ENCODE results near the gene ULK4.
"Not testable (repeated sequence)": the region's sequence is repeated elsewhere in the genome, so short reads cannot be mapped to it uniquely, and the experiment has no call there.

Gene ULK4

GRCh38 chr3:41701191-41701698 is 260.7 kb downstream of the ULK4 start:
- Histone ChIP-seq H3K9me3 (ENCODE audit: low read length) (no peaks in the 10 kb centered on the region), H3K36me3 (ENCODE audit: insufficient read depth, low read length) (no peaks in the 10 kb centered on the region), H3K4me1 (ENCODE audit: insufficient read depth, low read length) (no peaks in the 10 kb centered on the region), H3K4me3 (ENCODE audit: low read length) (no peak overlapping the region), H2AFZ (ENCODE audit: low read depth, low read length) (no peak overlapping the region), H3K27me3 (ENCODE audit: insufficient read depth, low read length) (no peaks in the 10 kb centered on the region)

- Histone ChIP-seq H3K36me3 (ENCODE audit: insufficient read depth, low read length) (no peaks in the 10 kb centered on the region), H2AFZ (ENCODE audit: low read depth, low read length) (no peak overlapping the region), H3K27me3 (ENCODE audit: insufficient read depth, low read length) (no peaks in the 10 kb centered on the region), H3K9me3 (ENCODE audit: low read length) (no peaks in the 10 kb centered on the region), H3K4me1 (ENCODE audit: insufficient read depth, low read length) (no peaks in the 10 kb centered on the region), H3K4me3 (ENCODE audit: low read length) (no peak overlapping the region)
These were observed 261.7 kb downstream of the ULK4 start for GRCh38 chr3:41700155-41700554.

GRCh38 chr3:41698898-41699297 is 263.0 kb downstream of the ULK4 start:
- H3K4me3 ChIP-seq (ENCODE audit: low read length): no peak overlapping the region
- H3K27me3 ChIP-seq (ENCODE audit: insufficient read depth, low read length): no peaks in the 10 kb centered on the region
- H2AFZ ChIP-seq (ENCODE audit: low read depth, low read length): no peak overlapping the region
- H3K4me1 ChIP-seq (ENCODE audit: insufficient read depth, low read length): no peaks in the 10 kb centered on the region
- H3K9me3 ChIP-seq (ENCODE audit: low read length): no peaks in the 10 kb centered on the region
- H3K36me3 ChIP-seq (ENCODE audit: insufficient read depth, low read length): no peaks in the 10 kb centered on the region

GRCh38 chr3:41697702-41698101 is 264.2 kb downstream of the ULK4 start:
- Histone ChIP-seq H2AFZ (ENCODE audit: low read depth, low read length) (no peak overlapping the region), H3K9me3 (ENCODE audit: low read length) (no peaks in the 10 kb centered on the region), H3K4me3 (ENCODE audit: low read length) (no peak overlapping the region), H3K27me3 (ENCODE audit: insufficient read depth, low read length) (no peaks in the 10 kb centered on the region), H3K4me1 (ENCODE audit: insufficient read depth, low read length) (no peaks in the 10 kb centered on the region), H3K36me3 (ENCODE audit: insufficient read depth, low read length) (no peaks in the 10 kb centered on the region)

- not testable (repeated sequence) for H3K27me3 ChIP-seq (ENCODE audit: insufficient read depth, low read length); H3K36me3 ChIP-seq (ENCODE audit: insufficient read depth, low read length); H3K4me1 ChIP-seq (ENCODE audit: insufficient read depth, low read length); H3K9me3 ChIP-seq (ENCODE audit: low read length); H2AFZ ChIP-seq (ENCODE audit: low read depth, low read length); H3K4me3 ChIP-seq (ENCODE audit: low read length)
These were observed 266.1 kb downstream of the ULK4 start for GRCh38 chr3:41695806-41696205.

- Histone ChIP-seq H3K27me3 (ENCODE audit: insufficient read depth, low read length) (no peaks in the 10 kb centered on the region), H3K4me3 (ENCODE audit: low read length) (no peak overlapping the region), H3K36me3 (ENCODE audit: insufficient read depth, low read length) (no peaks in the 10 kb centered on the region), H2AFZ (ENCODE audit: low read depth, low read length) (no peak overlapping the region), H3K9me3 (ENCODE audit: low read length) (no peaks in the 10 kb centered on the region), H3K4me1 (ENCODE audit: insufficient read depth, low read length) (no peaks in the 10 kb centered on the region)
These were observed 268.1 kb downstream of the ULK4 start for GRCh38 chr3:41693799-41694198.

GRCh38 chr3:41690766-41691563 is 270.9 kb downstream of the ULK4 start:
- Histone ChIP-seq H3K9me3 (ENCODE audit: low read length) (no peaks in the 10 kb centered on the region), H3K36me3 (ENCODE audit: insufficient read depth, low read length) (no peaks in the 10 kb centered on the region), H3K4me1 (ENCODE audit: insufficient read depth, low read length) (no peaks in the 10 kb centered on the region), H3K27me3 (ENCODE audit: insufficient read depth, low read length) (no peaks in the 10 kb centered on the region), H3K4me3 (ENCODE audit: low read length) (no peak overlapping the region), H2AFZ (ENCODE audit: low read depth, low read length) (no peak overlapping the region)

GRCh38 chr3:41688595-41689380 is 273.1 kb downstream of the ULK4 start:
- H2AFZ ChIP-seq (ENCODE audit: low read depth, low read length): no peak overlapping the region
- no peaks in the 10 kb centered on the region for H3K27me3 ChIP-seq (ENCODE audit: insufficient read depth, low read length)
- no peaks in the 10 kb centered on the region for H3K4me1 ChIP-seq (ENCODE audit: insufficient read depth, low read length)
- H3K4me3 ChIP-seq (ENCODE audit: low read length): no peak overlapping the region
- H3K36me3 ChIP-seq (ENCODE audit: insufficient read depth, low read length): no peaks in the 10 kb centered on the region
- H3K9me3 ChIP-seq (ENCODE audit: low read length): no peaks in the 10 kb centered on the region

GRCh38 chr3:41684797-41685735 is 276.8 kb downstream of the ULK4 start:
- no peak overlapping the region for H2AFZ ChIP-seq (ENCODE audit: low read depth, low read length)
- no peak overlapping the region for H3K4me3 ChIP-seq (ENCODE audit: low read length)
- peaks cover 12% of the 10 kb centered on the region for H3K4me1 ChIP-seq (ENCODE audit: insufficient read depth, low read length)
- no peaks in the 10 kb centered on the region for H3K36me3 ChIP-seq (ENCODE audit: insufficient read depth, low read length)
- no peaks in the 10 kb centered on the region for H3K9me3 ChIP-seq (ENCODE audit: low read length)
- no peaks in the 10 kb centered on the region for H3K27me3 ChIP-seq (ENCODE audit: insufficient read depth, low read length)

- Histone ChIP-seq H3K4me1 (ENCODE audit: insufficient read depth, low read length) (peaks cover 12% of the 10 kb centered on the region), H3K4me3 (ENCODE audit: low read length) (no peak overlapping the region), H3K27me3 (ENCODE audit: insufficient read depth, low read length) (no peaks in the 10 kb centered on the region), H2AFZ (ENCODE audit: low read depth, low read length) (no peak overlapping the region), H3K36me3 (ENCODE audit: insufficient read depth, low read length) (no peaks in the 10 kb centered on the region), H3K9me3 (ENCODE audit: low read length) (no peaks in the 10 kb centered on the region)
These were observed 278.1 kb downstream of the ULK4 start for GRCh38 chr3:41683666-41684350.

GRCh38 chr3:41682996-41683395 is 278.9 kb downstream of the ULK4 start:
- Histone ChIP-seq H3K9me3 (ENCODE audit: low read length) (no peaks in the 10 kb centered on the region), H2AFZ (ENCODE audit: low read depth, low read length) (no peak overlapping the region), H3K27me3 (ENCODE audit: insufficient read depth, low read length) (no peaks in the 10 kb centered on the region), H3K4me3 (ENCODE audit: low read length) (no peak overlapping the region), H3K36me3 (ENCODE audit: insufficient read depth, low read length) (no peaks in the 10 kb centered on the region), H3K4me1 (ENCODE audit: insufficient read depth, low read length) (peaks cover 12% of the 10 kb centered on the region)

GRCh38 chr3:41682382-41682781 is 279.5 kb downstream of the ULK4 start:
- Histone ChIP-seq H3K4me1 (ENCODE audit: insufficient read depth, low read length) (peaks cover 12% of the 10 kb centered on the region), H3K27me3 (ENCODE audit: insufficient read depth, low read length) (no peaks in the 10 kb centered on the region)

More at GRCh38 chr3:41682382-41682781, 279.5 kb downstream of the ULK4 start:
- Histone ChIP-seq H3K9me3 (ENCODE audit: low read length) (no peaks in the 10 kb centered on the region), H2AFZ (ENCODE audit: low read depth, low read length) (no peak overlapping the region), H3K4me3 (ENCODE audit: low read length) (no peak overlapping the region), H3K36me3 (ENCODE audit: insufficient read depth, low read length) (no peaks in the 10 kb centered on the region)
